B cell (primary cell): ENCODE results near the gene EHD3.

ENCODE experiments used
- EZH2 ChIP-seq: IDR thresholded peaks from 2 replicates; pipeline ENCODE4 v1.6.1; 2012; ENCODE audit warnings: borderline replicate concordance, low read depth, mild to moderate bottlenecking, moderate library complexity, low read length; ENCODE audit not compliant: insufficient read depth, poor library complexity, severe bottlenecking
- TF ChIP-seq, protein P1 (sequence below): fragments of 200-600 bp; IDR thresholded peaks from one replicate; pipeline ENCODE4 v1.8.0; 2022; ENCODE audit warnings: antibody characterized with exemption, mild to moderate bottlenecking

DNA sequence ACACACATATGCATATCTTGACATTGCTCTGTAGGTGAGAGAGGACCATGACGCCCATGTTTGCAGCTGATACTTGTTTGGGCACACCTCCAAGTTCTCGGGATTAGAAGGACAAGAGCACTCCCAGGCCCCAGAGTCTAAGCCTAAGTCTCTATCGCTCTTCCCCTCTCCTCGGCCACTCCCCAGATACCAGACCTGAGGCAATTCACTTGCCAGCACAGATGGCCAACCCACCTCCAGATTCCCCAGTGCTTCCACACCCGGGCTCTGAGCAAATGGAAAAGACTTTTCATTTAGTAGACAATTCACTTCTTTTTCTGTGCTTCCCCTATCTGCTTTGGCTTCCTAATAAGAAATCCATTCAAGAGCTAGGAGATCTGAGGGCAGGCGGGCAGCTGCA lies 32.9 kb downstream of the EHD3 start:
- TF ChIP-seq, protein P1, sequence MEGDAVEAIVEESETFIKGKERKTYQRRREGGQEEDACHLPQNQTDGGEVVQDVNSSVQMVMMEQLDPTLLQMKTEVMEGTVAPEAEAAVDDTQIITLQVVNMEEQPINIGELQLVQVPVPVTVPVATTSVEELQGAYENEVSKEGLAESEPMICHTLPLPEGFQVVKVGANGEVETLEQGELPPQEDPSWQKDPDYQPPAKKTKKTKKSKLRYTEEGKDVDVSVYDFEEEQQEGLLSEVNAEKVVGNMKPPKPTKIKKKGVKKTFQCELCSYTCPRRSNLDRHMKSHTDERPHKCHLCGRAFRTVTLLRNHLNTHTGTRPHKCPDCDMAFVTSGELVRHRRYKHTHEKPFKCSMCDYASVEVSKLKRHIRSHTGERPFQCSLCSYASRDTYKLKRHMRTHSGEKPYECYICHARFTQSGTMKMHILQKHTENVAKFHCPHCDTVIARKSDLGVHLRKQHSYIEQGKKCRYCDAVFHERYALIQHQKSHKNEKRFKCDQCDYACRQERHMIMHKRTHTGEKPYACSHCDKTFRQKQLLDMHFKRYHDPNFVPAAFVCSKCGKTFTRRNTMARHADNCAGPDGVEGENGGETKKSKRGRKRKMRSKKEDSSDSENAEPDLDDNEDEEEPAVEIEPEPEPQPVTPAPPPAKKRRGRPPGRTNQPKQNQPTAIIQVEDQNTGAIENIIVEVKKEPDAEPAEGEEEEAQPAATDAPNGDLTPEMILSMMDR = no peak
- TF ChIP-seq EZH2 = no peak
